Right lobe of liver (tissue), 4 donors: Measurements from ENCODE around the gene POPDC3.

Source experiments
- CTCF ChIP-seq, 4 donors: fragments of 200-600 bp in 3 of 4; fragments of 450-650 bp in 1 of 4; IDR thresholded peaks; one replicate each; pipeline versions ENCODE4 v1.5.1 to v1.8.0; 2016 to 2022; ENCODE audit warnings: antibody characterized with exemption in 4 of 4, mild to moderate bottlenecking in 2 of 4
- POLR2A ChIP-seq: fragments of 450-650 bp; IDR thresholded peaks from one replicate; pipeline ENCODE4 v1.6.1; 2017; ENCODE audit warnings: antibody characterized with exemption, mild to moderate bottlenecking
- donor health status: DM: no; HTN: no; CAD: no.
- donor health status: DM: no; HTN: no; CAD: no.
- donor health status: DM: no; HTN: yes; CAD: no.

DNA sequence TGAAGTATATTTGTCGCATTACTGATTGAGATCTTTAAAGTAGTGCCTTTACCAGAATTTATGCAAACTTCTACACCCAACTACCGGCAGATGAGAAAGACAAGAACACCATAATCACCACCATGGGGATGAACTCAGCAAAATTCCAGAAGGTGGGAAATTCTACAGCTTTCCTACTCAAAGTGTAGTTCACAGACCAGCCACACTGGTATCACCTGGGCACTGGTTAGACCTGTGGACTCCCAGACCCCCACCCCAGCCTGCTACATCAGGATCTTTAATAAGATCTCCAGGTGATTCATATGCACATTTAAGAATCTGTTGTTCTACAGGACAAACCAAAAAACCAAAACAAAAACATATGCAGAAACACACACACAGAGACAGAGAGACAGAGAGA, 67.9 kb downstream of the POPDC3 start:
- TF ChIP-seq POLR2A, result no peak
- no peak for TF ChIP-seq CTCF (IDR thresholded peaks at IDR 0.05)
